SK-N-SH (cell line): ENCODE results near the gene ITGB5. TPM values are rescaled to one million over a fixed set of nuclear protein-coding genes. Genes with fewer than 3 reads are reported as not detected.

ENCODE experiments used
- CTCF ChIA-PET: fragments of 300-600, 350-600 bp; formaldehyde crosslinking; extraction: SDS; loops from one replicate; lab custom pipeline; 2021; lab: Yijun Ruan, JAX
- POLR2A ChIA-PET: fragments of 350-600 bp; sonication (Branson Sonifier 250); formaldehyde crosslinking; extraction: SDS; loops from one replicate; lab custom pipeline; 2020; ENCODE audit warnings: antibody characterized with exemption, inconsistent platforms; lab: Yijun Ruan, JAX
- DNase-seq: peaks from one replicate; pipeline ENCODE4 v3.0.0; 2012
- H2AFZ ChIP-seq: fragments of 200-600 bp; sonication (generic); 2 replicates; pipeline ENCODE4 v1.8.1; 2016; ENCODE audit warnings: antibody characterized with exemption, mild to moderate bottlenecking, low read depth
- H3F3A ChIP-seq: fragments of 200-600 bp; sonication (generic); replicated peaks from 2 replicates; pipeline ENCODE3; 2016; ENCODE audit warnings: antibody characterized with exemption, mild to moderate bottlenecking; ENCODE audit not compliant: insufficient read depth
- H3K27ac ChIP-seq, 2 experiments: fragments of 200-500 bp in 1 of 2; fragments of 200-600 bp in 1 of 2; sonication (Bioruptor generic) in 1 of 2; sonication (generic), shearing (Covaris generic) in 1 of 2; 2 replicates each; pipeline versions ENCODE4 v1.5.1 to v1.6.1; 2014 to 2016; ENCODE audit warnings: low read depth in 2 of 2, inconsistent platforms in 1 of 2, low read length in 1 of 2, mild to moderate bottlenecking in 1 of 2, mixed read lengths in 1 of 2
- H3K27me3 ChIP-seq: fragments of 200-600 bp; sonication (generic), shearing (Covaris generic); 2 replicates; pipeline ENCODE4 v1.6.1; 2016; ENCODE audit warnings: mixed run types; ENCODE audit not compliant: insufficient read depth
- H3K36me3 ChIP-seq, 2 experiments: fragments of 200-500 bp in 1 of 2; fragments of 200-600 bp in 1 of 2; sonication (Bioruptor generic) in 1 of 2; sonication (generic) in 1 of 2; replicated peaks in 1 of 2; 2 replicates each; pipeline versions ENCODE3 to v1.5.1; 2014 to 2016; ENCODE audit warnings: low read length in 1 of 2, mild to moderate bottlenecking in 1 of 2; ENCODE audit not compliant: insufficient read depth in 2 of 2, control insufficient read depth in 1 of 2
- H3K4me1 ChIP-seq, 2 experiments: fragments of 200-500 bp in 1 of 2; fragments of 200-600 bp in 1 of 2; sonication (Bioruptor generic) in 1 of 2; sonication (generic), shearing (Covaris generic) in 1 of 2; 2 replicates each; pipeline versions ENCODE4 v1.5.1 to v1.6.1; 2014 to 2016; ENCODE audit warnings: low read depth in 1 of 2, low read length in 1 of 2, mixed run types in 1 of 2; ENCODE audit not compliant: insufficient read depth in 2 of 2, control insufficient read depth in 1 of 2
- H3K4me2 ChIP-seq: fragments of 200-600 bp; sonication (generic), shearing (Covaris generic); 2 replicates; pipeline ENCODE4 v1.6.1; 2017; ENCODE audit warnings: mixed run types
- H3K4me3 ChIP-seq, 2 experiments: fragments of 200-500 bp in 1 of 2; fragments of 200-600 bp in 1 of 2; sonication (Bioruptor generic) in 1 of 2; sonication (generic), shearing (Covaris generic) in 1 of 2; 2 replicates each; pipeline versions ENCODE4 v1.5.1 to v1.8.1; 2014 to 2016; ENCODE audit warnings: low read depth in 2 of 2, inconsistent platforms in 1 of 2, low read length in 1 of 2, mild to moderate bottlenecking in 1 of 2, mixed read lengths in 1 of 2, moderate library complexity in 1 of 2
- H3K79me2 ChIP-seq: fragments of 200-600 bp; sonication (generic); 2 replicates; pipeline ENCODE4 v1.8.1; 2017; ENCODE audit warnings: mild to moderate bottlenecking; ENCODE audit not compliant: insufficient read depth
- H3K9ac ChIP-seq: fragments of 200-600 bp; sonication (generic); 2 replicates; pipeline ENCODE4 v1.6.1; 2017; ENCODE audit warnings: mixed run types
- H3K9me2 ChIP-seq: fragments of 200-600 bp; sonication (generic); 2 replicates; pipeline ENCODE4 v1.6.1; 2017; ENCODE audit warnings: mixed run types
- H3K9me3 ChIP-seq: fragments of 200-600 bp; sonication (generic); 2 replicates; pipeline ENCODE4 v1.6.1; 2017; ENCODE audit warnings: mixed run types, mild to moderate bottlenecking, moderate library complexity
- H4K20me1 ChIP-seq: fragments of 200-600 bp; sonication (generic); 2 replicates; pipeline ENCODE4 v1.6.1; 2017; ENCODE audit warnings: mild to moderate bottlenecking, mixed run types; ENCODE audit not compliant: insufficient read depth
- ELF1 ChIP-seq: IDR thresholded peaks from 2 replicates; pipeline ENCODE4 v1.4.0; 2012
- EP300 ChIP-seq, 2 experiments: IDR thresholded peaks; 2 replicates each; pipeline versions ENCODE4 v1.4.0 to v1.6.1; 2012; ENCODE audit warnings: borderline replicate concordance in 1 of 2, low read depth in 1 of 2, low read length in 1 of 2
- FOSL2 ChIP-seq: IDR thresholded peaks from 2 replicates; pipeline ENCODE4 v1.4.0; 2012; ENCODE audit warnings: low read depth, mild to moderate bottlenecking, moderate library complexity, borderline replicate concordance
- FOXM1 ChIP-seq: IDR thresholded peaks from 2 replicates; pipeline ENCODE4 v1.4.0; 2012; ENCODE audit warnings: low read depth, mild to moderate bottlenecking
- GATA2 ChIP-seq: sonication (generic); formaldehyde crosslinking; IDR thresholded peaks from 2 replicates; pipeline ENCODE4 v1.5.0; 2020; ENCODE audit warnings: mild to moderate bottlenecking, missing genetic modification reagents
- JUND ChIP-seq: IDR thresholded peaks from 2 replicates; pipeline ENCODE4 v1.4.0; 2012
- MAX ChIP-seq: IDR thresholded peaks from 2 replicates; pipeline ENCODE4 v1.4.0; 2012; ENCODE audit warnings: low read depth
- MEF2A ChIP-seq: IDR thresholded peaks from 2 replicates; pipeline ENCODE4 v1.4.0; 2012; ENCODE audit warnings: low read depth, borderline replicate concordance
- NFIC ChIP-seq: IDR thresholded peaks from 2 replicates; pipeline ENCODE4 v1.4.0; 2012; ENCODE audit warnings: borderline replicate concordance
- NRF1 ChIP-seq: IDR thresholded peaks from 2 replicates; pipeline ENCODE4 v1.6.1; 2012; ENCODE audit warnings: low read depth, mild to moderate bottlenecking, low read length
- PBX3 ChIP-seq: IDR thresholded peaks from 2 replicates; pipeline ENCODE4; 2012
- POLR2AphosphoS5 ChIP-seq: IDR thresholded peaks from 2 replicates; pipeline ENCODE4 v1.6.1; 2012; ENCODE audit warnings: low read depth, low read length
- RCOR1 ChIP-seq: fragments of 150-350 bp; IDR thresholded peaks from 2 replicates; pipeline ENCODE4 v1.6.1; 2017; ENCODE audit warnings: antibody characterized with exemption, low read length
- RXRA ChIP-seq: IDR thresholded peaks from 2 replicates; pipeline ENCODE4 v1.4.0; 2012; ENCODE audit warnings: low read depth, mild to moderate bottlenecking, borderline replicate concordance
- SIN3A ChIP-seq: IDR thresholded peaks from 2 replicates; pipeline ENCODE4 v1.6.1; 2012; ENCODE audit warnings: low read depth, mild to moderate bottlenecking, low read length, moderate library complexity, borderline replicate concordance
- TAF1 ChIP-seq: IDR thresholded peaks from 2 replicates; pipeline ENCODE4 v1.6.1; 2012; ENCODE audit warnings: low read depth, mild to moderate bottlenecking, low read length, moderate library complexity, borderline replicate concordance
- TCF12 ChIP-seq: IDR thresholded peaks from 2 replicates; pipeline ENCODE4 v1.4.0; 2012
- TEAD4 ChIP-seq: IDR thresholded peaks from 2 replicates; pipeline ENCODE4 v1.4.0; 2012; ENCODE audit warnings: mild to moderate bottlenecking, borderline replicate concordance; ENCODE audit not compliant: insufficient read depth
- YY1 ChIP-seq: IDR thresholded peaks from 2 replicates; pipeline ENCODE4 v1.4.0; 2012; ENCODE audit warnings: low read depth, mild to moderate bottlenecking
- ZBTB33 ChIP-seq: IDR thresholded peaks from 2 replicates; pipeline ENCODE4 v1.4.0; 2012; ENCODE audit warnings: low read depth, borderline replicate concordance
- WGBS: methylation state at CpG from one replicate; pipeline ENCODE4 v1.1.6; 2017; ENCODE audit warnings: low lambda C conversion rate; 5-methylcytosine and 5-hydroxymethylcytosine counted together
- polyA plus RNA-seq, 3 experiments: library from polyadenylated mRNA; depleted of rRNA; stranded (reverse); fragments of >200 nt; gene quantifications; 2 replicates each; pipeline ENCODE4 v1.2.3, GENCODE V29; 2012
- TF ChIP-seq, protein P1 (sequence below): fragments of 200-600 bp; sonication (generic); IDR thresholded peaks from 2 replicates; pipeline ENCODE4 v1.6.1; 2017; ENCODE audit warnings: antibody characterized with exemption, mild to moderate bottlenecking, moderate library complexity

The ITGB5 gene
- polyA plus RNA-seq, 1 of the 3 experiments (the other 2 are of a cell fraction), result 481 TPM

DNA sequence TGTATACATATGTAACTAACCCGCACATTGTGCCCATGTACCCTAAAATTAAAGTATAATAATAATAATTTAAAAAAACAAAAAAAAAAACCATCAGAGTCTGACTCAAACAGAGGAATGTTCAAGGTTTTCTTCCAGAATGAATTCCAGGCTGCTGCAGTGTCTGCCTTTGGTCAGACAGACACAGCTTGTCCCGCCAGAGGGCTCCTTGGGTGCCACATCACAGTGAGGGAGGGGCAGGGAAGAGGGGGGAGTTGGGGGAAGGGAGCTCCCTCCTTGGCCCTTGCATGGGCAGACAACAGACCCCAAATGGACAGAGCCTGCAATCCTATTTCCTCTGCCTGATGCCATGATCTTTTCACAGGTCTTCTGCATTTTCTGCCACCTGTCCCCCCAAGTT is 36.5 kb downstream of the ITGB5 start:
- peaks cover 17% of the 10 kb centered on the region for H3F3A ChIP-seq
- H3K4me1 ChIP-seq, result peaks cover 41 to 47% of the 10 kb centered on the region in 2 experiments
- TF ChIP-seq FOSL2 (0 out of 2 replicates have a peak, but pooled peaks have one; percentile 10), RXRA (0 out of 2 replicates have a peak, but pooled peaks have one; percentile 25), SIN3A (no peak), EP300 (IDR thresholded peaks at IDR 0.05; ENCODE audit: borderline replicate concordance in 1 of 2, low read depth in 1 of 2, low read length in 1 of 2) (peak in 1 of 2 experiments; percentile 62; a peak in 2 of 4 replicates), TCF12 (peak; percentile 87), POLR2AphosphoS5 (no peak), MEF2A (no peak), PBX3 (peak; percentile 47), MAX (peak; percentile 35; the same call in 1 of the 2 replicates), JUND (peak; percentile 40), NFIC (peak; percentile 58; the same call in 1 of the 2 replicates), TEAD4 (peak; percentile 52; the same call in 1 of the 2 replicates)
- TF ChIP-seq, protein P1, sequence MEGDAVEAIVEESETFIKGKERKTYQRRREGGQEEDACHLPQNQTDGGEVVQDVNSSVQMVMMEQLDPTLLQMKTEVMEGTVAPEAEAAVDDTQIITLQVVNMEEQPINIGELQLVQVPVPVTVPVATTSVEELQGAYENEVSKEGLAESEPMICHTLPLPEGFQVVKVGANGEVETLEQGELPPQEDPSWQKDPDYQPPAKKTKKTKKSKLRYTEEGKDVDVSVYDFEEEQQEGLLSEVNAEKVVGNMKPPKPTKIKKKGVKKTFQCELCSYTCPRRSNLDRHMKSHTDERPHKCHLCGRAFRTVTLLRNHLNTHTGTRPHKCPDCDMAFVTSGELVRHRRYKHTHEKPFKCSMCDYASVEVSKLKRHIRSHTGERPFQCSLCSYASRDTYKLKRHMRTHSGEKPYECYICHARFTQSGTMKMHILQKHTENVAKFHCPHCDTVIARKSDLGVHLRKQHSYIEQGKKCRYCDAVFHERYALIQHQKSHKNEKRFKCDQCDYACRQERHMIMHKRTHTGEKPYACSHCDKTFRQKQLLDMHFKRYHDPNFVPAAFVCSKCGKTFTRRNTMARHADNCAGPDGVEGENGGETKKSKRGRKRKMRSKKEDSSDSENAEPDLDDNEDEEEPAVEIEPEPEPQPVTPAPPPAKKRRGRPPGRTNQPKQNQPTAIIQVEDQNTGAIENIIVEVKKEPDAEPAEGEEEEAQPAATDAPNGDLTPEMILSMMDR, result peak; percentile 43
- TF ChIP-seq, all 33 proteins: peak for 10
- ChIA-PET CTCF (interaction anchor here (1.0 to 2.4 kb wide), 3 partner anchors 50 to 89 kb away, joined by 3 to 8 read pairs (median 3); no protein-coding TSS in a partner anchor), POLR2A (no interaction called here)
- no peaks in the 10 kb centered on the region for H3K9me2 ChIP-seq
- peak overlapping the region; percentile 66 to 90 for H3K27ac ChIP-seq
- peak overlapping the region; percentile 37; the same call in 1 of the 2 replicates for H3K9ac ChIP-seq
- H3K4me3 ChIP-seq, result no peak overlapping the region
- H3K36me3 ChIP-seq, result peaks cover 46 to 50% of the 10 kb centered on the region in 2 experiments
- no peaks in the 10 kb centered on the region for H3K27me3 ChIP-seq
- H3K79me2 ChIP-seq, result peaks cover 53% of the 10 kb centered on the region
- DNase-seq, result no peak
- WGBS, result 57% methylated on average over 2 of the region's 2 CpGs
- H3K4me2 ChIP-seq, result peak overlapping the region; percentile 43
- H3K9me3 ChIP-seq, result no peaks in the 10 kb centered on the region
- H4K20me1 ChIP-seq, result no peaks in the 10 kb centered on the region
- H2AFZ ChIP-seq, result no peak overlapping the region

- Histone ChIP-seq H3K27ac (peak overlapping the region; percentile 66 to 90), H3K36me3 (peaks cover 41 to 46% of the 10 kb centered on the region in 2 experiments), H3K9me3 (no peaks in the 10 kb centered on the region), H3K4me3 (no peak overlapping the region), H3K79me2 (peaks cover 49% of the 10 kb centered on the region), H3K9ac (no peak overlapping the region), H3K4me1 (peaks cover 44 to 51% of the 10 kb centered on the region in 2 experiments), H3K27me3 (no peaks in the 10 kb centered on the region), H2AFZ (no peak overlapping the region), H3K4me2 (peak overlapping the region; percentile 34; the same call in 1 of the 2 replicates), H3K9me2 (no peaks in the 10 kb centered on the region), H4K20me1 (no peaks in the 10 kb centered on the region), H3F3A (peaks cover 21% of the 10 kb centered on the region)
- no peak for DNase-seq
- WGBS, result 83% methylated on average over 6 of the region's 6 CpGs
- CTCF ChIA-PET, result interaction anchor here (1.0 to 2.4 kb wide), 3 partner anchors 51 to 89 kb away, joined by 3 to 8 read pairs (median 3); no protein-coding TSS in a partner anchor
- TF ChIP-seq EP300 (IDR thresholded peaks at IDR 0.05; ENCODE audit: borderline replicate concordance in 1 of 2, low read depth in 1 of 2, low read length in 1 of 2) (no peak), JUND (no peak), TAF1 (no peak), GATA2 (CRISPR knock-in tag) (no peak), YY1 (no peak), TCF12 (no peak), ELF1 (no peak), FOSL2 (no peak), ZBTB33 (no peak), NRF1 (no peak), RCOR1 (no peak), FOXM1 (no peak)
- TF ChIP-seq, protein P1, result no peak
- POLR2A ChIA-PET, result no interaction called here
Measured at GRCh38 chr3:124850212-124850611, 37.0 kb downstream of the ITGB5 start.
